Measurements from ENCODE around the gene PCDHGA8. TPM values are rescaled to one million over a fixed set of nuclear protein-coding genes. Genes with fewer than 3 reads are reported as not detected.
"Not testable (repeated sequence)": the region's sequence is repeated elsewhere in the genome, so short reads cannot be mapped to it uniquely, and the experiment has no call there.

The PCDHGA8 gene
- polyA plus RNA-seq, 1 donor: 0.19 TPM

DNA sequence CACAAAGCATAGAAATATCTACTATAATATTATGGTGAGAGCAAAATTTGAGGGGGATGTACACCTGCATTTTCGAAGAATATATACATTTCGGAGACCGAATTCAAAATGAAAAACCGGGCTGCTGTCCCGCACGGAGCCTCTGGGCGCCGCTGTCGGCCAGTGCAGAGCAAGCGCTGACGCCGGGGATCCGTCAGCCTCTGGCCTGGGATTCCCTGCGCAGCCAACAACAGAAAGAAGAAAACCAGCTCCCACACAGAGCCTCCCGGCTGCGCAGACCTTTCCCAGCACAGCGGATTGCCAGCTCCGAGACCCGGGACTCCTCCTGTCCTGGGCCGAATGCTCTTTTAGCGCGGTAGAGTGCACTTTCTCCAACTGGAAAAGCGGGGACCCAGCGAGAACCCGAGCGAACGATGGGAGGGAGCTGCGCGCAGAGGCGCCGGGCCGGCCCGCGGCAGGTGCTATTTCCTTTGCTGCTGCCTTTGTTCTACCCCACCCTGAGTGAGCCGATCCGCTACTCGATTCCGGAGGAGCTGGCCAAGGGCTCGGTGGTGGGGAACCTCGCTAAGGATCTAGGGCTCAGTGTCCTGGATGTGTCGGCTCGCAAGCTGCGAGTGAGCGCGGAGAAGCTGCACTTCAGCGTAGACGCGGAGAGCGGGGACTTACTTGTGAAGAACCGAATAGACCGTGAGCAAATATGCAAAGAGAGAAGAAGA lies 15.5 kb downstream of the PCDHGA8 start, which contains the start of gene PCDHGB6:
Gene PCDHGB6, plus strand, starts transcription at position 232 of the 716 bp plus-strand sequence. Its CDS starts 182 bp downstream, at position 414.
- not testable (repeated sequence) for H3K27ac ChIP-seq (ENCODE audit: low read length); H3K36me3 ChIP-seq (ENCODE audit: control insufficient read depth, insufficient read depth, low read length); H3K4me1 ChIP-seq (ENCODE audit: control insufficient read depth, insufficient read depth, low read length)
- H3K27me3 ChIP-seq (ENCODE audit: control insufficient read depth, insufficient read depth, low read length): peaks cover 65% of the 10 kb centered on the region
- peaks cover 49% of the 10 kb centered on the region for H3K9me3 ChIP-seq (ENCODE audit: control insufficient read depth, low read depth, low read length)
- DNase-seq: peak in 1 of 2 donors; percentile 52
- 17% methylated on average over 1 of the region's 51 CpGs for WGBS (ENCODE audit: insufficient coverage, low lambda C conversion rate)
- peak within 1 kb of the TSS; percentile 27 for H3K4me3 ChIP-seq (ENCODE audit: low read length)

DNA sequence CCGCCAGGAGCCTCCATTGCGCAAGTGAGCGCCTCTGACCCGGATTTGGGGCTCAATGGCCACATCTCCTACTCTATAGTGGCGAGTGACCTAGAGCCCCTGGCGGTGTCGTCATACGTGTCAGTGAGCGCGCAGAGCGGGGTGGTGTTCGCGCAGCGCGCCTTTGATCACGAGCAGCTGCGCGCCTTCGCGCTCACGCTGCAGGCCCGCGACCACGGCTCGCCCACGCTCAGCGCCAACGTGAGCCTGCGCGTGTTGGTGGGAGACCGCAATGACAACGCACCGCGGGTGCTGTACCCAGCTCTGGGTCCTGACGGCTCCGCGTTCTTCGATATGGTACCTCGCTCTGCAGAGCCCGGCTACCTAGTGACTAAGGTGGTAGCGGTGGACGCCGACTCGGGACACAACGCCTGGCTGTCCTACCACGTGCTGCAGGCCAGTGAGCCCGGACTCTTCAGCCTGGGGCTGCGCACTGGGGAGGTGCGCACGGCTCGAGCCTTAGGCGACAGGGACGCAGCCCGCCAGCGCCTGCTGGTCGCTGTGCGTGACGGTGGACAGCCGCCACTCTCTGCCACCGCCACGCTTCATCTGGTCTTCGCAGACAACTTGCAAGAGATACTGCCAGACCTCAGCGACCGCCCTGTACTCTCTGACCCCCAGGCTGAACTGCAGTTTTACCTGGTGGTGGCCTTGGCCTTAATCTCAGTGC lies 17.3 kb downstream of the PCDHGA8 start:
- WGBS (ENCODE audit: insufficient coverage, low lambda C conversion rate): no CpG with 5 or more reads among the region's 64 CpGs
- peaks cover 45% of the 10 kb centered on the region for H3K9me3 ChIP-seq (ENCODE audit: control insufficient read depth, low read depth, low read length)
- H3K36me3 ChIP-seq (ENCODE audit: control insufficient read depth, insufficient read depth, low read length): no peaks in the 10 kb centered on the region
- no peak overlapping the region for H3K27ac ChIP-seq (ENCODE audit: low read length)
- peaks cover 63% of the 10 kb centered on the region for H3K27me3 ChIP-seq (ENCODE audit: control insufficient read depth, insufficient read depth, low read length)
- no peak for DNase-seq
- no peak overlapping the region for H3K4me3 ChIP-seq (ENCODE audit: low read length)
- H3K4me1 ChIP-seq (ENCODE audit: control insufficient read depth, insufficient read depth, low read length): no peaks in the 10 kb centered on the region

DNA sequence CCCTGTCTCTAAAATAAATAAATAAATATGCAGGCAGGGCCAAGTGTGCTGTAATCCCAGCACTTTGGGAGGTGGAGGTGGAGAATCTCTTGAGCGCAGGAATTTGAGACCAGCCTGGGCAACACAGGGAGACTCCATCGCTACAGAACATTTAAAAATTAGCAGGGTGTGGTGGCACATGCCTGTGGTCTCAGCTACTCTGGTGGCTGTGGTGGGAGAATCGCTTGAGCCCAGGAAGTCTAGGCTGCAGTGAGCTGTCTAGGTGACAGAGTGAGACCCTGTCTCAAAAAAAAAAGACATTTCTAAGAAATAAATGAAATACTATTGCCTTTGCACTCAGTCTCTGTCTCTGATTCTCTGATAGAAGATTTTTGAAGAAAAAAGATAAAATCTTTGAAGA lies 19.1 kb downstream of the PCDHGA8 start:
- peaks cover 50% of the 10 kb centered on the region for H3K9me3 ChIP-seq (ENCODE audit: control insufficient read depth, low read depth, low read length)
- WGBS (ENCODE audit: insufficient coverage, low lambda C conversion rate): 70% methylated on average over 2 of the region's 3 CpGs
- no peak for DNase-seq

DNA sequence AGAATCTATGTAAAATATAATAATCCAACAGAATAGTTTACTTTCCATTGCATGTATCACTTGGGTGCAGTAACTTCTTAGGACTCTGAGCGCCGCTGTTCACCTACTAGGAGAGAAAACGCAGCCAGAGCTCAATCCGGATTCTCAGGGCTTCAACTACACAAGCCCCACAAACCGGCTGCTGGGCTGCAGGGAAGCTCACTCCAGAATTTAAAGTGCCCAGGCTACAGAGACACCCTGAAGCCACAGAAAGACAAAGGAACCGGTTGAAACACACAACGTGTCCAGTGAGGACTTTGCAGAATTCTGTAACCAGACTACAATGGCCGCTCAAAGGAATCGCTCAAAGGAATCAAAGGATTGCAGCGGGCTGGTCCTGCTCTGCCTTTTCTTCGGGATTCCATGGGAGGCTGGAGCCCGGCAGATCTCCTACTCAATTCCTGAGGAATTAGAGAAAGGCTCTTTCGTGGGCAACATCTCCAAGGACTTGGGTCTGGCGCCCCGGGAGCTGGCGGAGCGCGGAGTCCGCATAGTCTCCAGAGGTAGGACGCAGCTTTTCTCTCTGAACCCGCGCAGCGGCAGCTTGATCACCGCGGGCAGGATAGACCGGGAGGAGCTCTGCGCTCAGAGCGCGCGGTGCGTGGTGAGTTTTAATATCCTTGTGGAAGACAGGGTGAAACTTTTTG lies 20.6 kb downstream of the PCDHGA8 start, which contains the start of gene PCDHGA10:
Gene PCDHGA10, plus strand, starts transcription at position 134 of the 686 bp plus-strand sequence. Its CDS starts 189 bp downstream, at position 323.
- peak in 1 of 2 donors; percentile 69 for DNase-seq
- Histone ChIP-seq H3K4me1 (ENCODE audit: control insufficient read depth, insufficient read depth, low read length) (no peaks in the 10 kb centered on the region), H3K9me3 (ENCODE audit: control insufficient read depth, low read depth, low read length) (peaks cover 52% of the 10 kb centered on the region), H3K4me3 (ENCODE audit: low read length) (peak within 1 kb of the TSS; percentile 51), H3K36me3 (ENCODE audit: control insufficient read depth, insufficient read depth, low read length) (no peaks in the 10 kb centered on the region), H3K27me3 (ENCODE audit: control insufficient read depth, insufficient read depth, low read length) (peaks cover 68% of the 10 kb centered on the region), H3K27ac (ENCODE audit: low read length) (no peak within 1 kb of the TSS)
- no CpG with 5 or more reads among the region's 31 CpGs for WGBS (ENCODE audit: insufficient coverage, low lambda C conversion rate)

More for the DNA sequence above, 19.1 kb downstream of the PCDHGA8 start:
- no peaks in the 10 kb centered on the region for H3K4me1 ChIP-seq (ENCODE audit: control insufficient read depth, insufficient read depth, low read length)
- peaks cover 66% of the 10 kb centered on the region for H3K27me3 ChIP-seq (ENCODE audit: control insufficient read depth, insufficient read depth, low read length)
- no peaks in the 10 kb centered on the region for H3K36me3 ChIP-seq (ENCODE audit: control insufficient read depth, insufficient read depth, low read length)
- H3K4me3 ChIP-seq (ENCODE audit: low read length): no peak overlapping the region
- no peak overlapping the region for H3K27ac ChIP-seq (ENCODE audit: low read length)

DNA sequence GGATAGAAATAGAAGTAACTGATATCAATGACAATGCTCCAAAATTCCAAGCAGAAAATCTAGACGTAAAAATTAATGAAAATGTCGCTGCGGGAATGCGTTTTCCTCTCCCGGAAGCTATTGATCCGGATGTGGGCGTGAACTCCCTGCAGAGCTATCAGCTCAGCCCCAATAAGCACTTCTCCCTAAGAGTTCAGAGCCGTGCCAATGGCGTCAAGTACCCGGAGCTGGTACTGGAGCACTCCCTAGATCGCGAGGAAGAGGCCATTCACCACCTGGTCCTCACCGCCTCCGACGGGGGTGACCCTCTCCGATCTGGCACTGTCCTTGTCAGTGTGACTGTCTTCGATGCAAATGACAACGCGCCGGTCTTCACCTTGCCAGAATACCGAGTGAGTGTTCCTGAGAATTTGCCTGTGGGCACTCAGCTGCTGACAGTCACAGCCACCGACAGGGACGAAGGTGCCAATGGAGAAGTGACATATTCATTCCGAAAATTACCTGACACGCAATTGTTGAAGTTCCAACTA lies 21.2 kb downstream of the PCDHGA8 start:
- DNase-seq: peak in 1 of 2 donors; percentile 22
- Histone ChIP-seq H3K27ac (ENCODE audit: low read length) (no peak overlapping the region), H3K4me1 (ENCODE audit: control insufficient read depth, insufficient read depth, low read length) (no peaks in the 10 kb centered on the region), H3K9me3 (ENCODE audit: control insufficient read depth, low read depth, low read length) (peaks cover 52% of the 10 kb centered on the region), H3K27me3 (ENCODE audit: control insufficient read depth, insufficient read depth, low read length) (peaks cover 69% of the 10 kb centered on the region), H3K4me3 (ENCODE audit: low read length) (peak overlapping the region; percentile 51), H3K36me3 (ENCODE audit: control insufficient read depth, insufficient read depth, low read length) (no peaks in the 10 kb centered on the region)
- no CpG with 5 or more reads among the region's 25 CpGs for WGBS (ENCODE audit: insufficient coverage, low lambda C conversion rate)

DNA sequence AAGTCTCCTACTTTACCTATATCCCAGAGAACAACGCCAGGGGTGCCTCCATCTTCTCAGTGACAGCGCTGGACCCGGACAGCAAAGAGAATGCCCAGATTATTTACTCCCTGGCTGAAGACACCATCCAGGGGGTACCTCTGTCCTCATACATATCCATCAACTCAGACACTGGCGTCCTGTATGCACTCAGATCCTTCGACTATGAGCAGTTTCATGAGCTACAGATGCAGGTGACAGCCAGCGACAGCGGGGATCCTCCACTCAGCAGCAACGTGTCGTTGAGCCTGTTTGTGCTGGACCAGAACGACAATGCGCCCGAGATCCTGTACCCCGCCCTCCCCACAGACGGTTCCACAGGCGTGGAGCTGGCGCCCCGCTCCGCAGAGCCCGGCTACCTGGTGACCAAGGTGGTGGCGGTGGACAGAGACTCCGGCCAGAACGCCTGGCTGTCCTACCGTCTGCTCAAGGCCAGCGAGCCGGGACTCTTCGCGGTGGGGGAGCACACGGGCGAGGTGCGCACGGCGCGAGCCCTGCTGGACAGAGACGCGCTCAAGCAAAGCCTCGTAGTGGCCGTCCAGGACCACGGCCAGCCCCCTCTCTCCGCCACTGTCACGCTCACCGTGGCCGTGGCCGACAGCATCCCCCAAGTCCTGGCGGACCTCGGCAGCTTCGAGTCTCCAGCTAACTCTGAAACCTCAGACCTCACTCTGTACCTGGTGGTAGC lies 22.3 kb downstream of the PCDHGA8 start:
- Histone ChIP-seq H3K27me3 (ENCODE audit: control insufficient read depth, insufficient read depth, low read length) (peaks cover 69% of the 10 kb centered on the region), H3K9me3 (ENCODE audit: control insufficient read depth, low read depth, low read length) (peaks cover 51% of the 10 kb centered on the region)
- not testable (repeated sequence) for DNase-seq; H3K27ac ChIP-seq (ENCODE audit: low read length); H3K4me1 ChIP-seq (ENCODE audit: control insufficient read depth, insufficient read depth, low read length); H3K36me3 ChIP-seq (ENCODE audit: control insufficient read depth, insufficient read depth, low read length); H3K4me3 ChIP-seq (ENCODE audit: low read length)
- no CpG with 5 or more reads among the region's 46 CpGs for WGBS (ENCODE audit: insufficient coverage, low lambda C conversion rate)

DNA sequence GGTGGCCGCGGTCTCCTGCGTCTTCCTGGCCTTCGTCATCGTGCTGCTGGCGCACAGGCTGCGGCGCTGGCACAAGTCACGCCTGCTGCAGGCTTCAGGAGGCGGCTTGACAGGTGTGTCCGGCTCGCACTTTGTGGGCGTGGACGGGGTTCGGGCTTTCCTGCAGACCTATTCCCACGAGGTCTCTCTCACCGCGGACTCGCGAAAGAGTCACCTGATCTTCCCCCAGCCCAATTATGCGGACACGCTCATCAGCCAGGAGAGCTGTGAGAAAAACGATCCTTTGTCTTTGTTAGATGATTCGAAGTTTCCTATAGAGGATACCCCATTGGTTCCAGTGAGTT lies 22.8 kb downstream of the PCDHGA8 start:
- not testable (repeated sequence) for H3K4me3 ChIP-seq (ENCODE audit: low read length); H3K4me1 ChIP-seq (ENCODE audit: control insufficient read depth, insufficient read depth, low read length); H3K27ac ChIP-seq (ENCODE audit: low read length); H3K36me3 ChIP-seq (ENCODE audit: control insufficient read depth, insufficient read depth, low read length); DNase-seq
- peaks cover 51% of the 10 kb centered on the region for H3K9me3 ChIP-seq (ENCODE audit: control insufficient read depth, low read depth, low read length)
- WGBS (ENCODE audit: insufficient coverage, low lambda C conversion rate): 17% methylated on average over 1 of the region's 24 CpGs
- peaks cover 67% of the 10 kb centered on the region for H3K27me3 ChIP-seq (ENCODE audit: control insufficient read depth, insufficient read depth, low read length)

DNA sequence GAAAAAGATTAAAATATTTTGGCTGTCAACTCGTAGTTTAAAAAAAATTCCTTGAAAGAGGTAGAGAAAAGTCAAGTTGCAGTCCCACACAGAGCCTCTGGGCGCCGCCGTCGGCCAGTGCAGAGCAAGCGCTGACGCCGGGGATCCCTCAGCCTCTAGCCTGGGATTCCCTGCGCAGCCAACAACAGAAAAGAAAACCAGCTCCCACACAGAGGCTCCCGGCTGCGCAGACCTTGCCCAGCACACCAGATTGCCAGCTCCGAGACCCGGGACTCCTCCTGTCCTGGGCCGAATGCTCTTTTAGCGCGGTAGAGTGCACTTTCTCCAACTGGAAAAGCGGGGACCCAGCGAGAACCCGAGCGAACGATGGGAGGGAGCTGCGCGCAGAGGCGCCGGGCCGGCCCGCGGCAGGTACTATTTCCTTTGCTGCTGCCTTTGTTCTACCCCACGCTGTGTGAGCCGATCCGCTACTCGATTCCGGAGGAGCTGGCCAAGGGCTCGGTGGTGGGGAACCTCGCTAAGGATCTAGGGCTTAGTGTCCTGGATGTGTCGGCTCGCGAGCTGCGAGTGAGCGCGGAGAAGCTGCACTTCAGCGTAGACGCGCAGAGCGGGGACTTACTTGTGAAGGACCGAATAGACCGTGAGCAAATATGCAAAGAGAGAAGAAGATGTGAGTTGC lies 25.2 kb downstream of the PCDHGA8 start, which contains the start of gene PCDHGB7:
Gene PCDHGB7, plus strand, starts transcription at position 184 of the 679 bp plus-strand sequence. Its CDS starts 183 bp downstream, at position 367.
- not testable (repeated sequence) for H3K4me1 ChIP-seq (ENCODE audit: control insufficient read depth, insufficient read depth, low read length); H3K36me3 ChIP-seq (ENCODE audit: control insufficient read depth, insufficient read depth, low read length); H3K27ac ChIP-seq (ENCODE audit: low read length)
- H3K9me3 ChIP-seq (ENCODE audit: control insufficient read depth, low read depth, low read length): peaks cover 55% of the 10 kb centered on the region
- peak; percentile 38 to 49 for DNase-seq
- WGBS (ENCODE audit: insufficient coverage, low lambda C conversion rate): no CpG with 5 or more reads among the region's 47 CpGs
- peak within 1 kb of the TSS; percentile 31 for H3K4me3 ChIP-seq (ENCODE audit: low read length)
- H3K27me3 ChIP-seq (ENCODE audit: control insufficient read depth, insufficient read depth, low read length): peaks cover 77% of the 10 kb centered on the region

DNA sequence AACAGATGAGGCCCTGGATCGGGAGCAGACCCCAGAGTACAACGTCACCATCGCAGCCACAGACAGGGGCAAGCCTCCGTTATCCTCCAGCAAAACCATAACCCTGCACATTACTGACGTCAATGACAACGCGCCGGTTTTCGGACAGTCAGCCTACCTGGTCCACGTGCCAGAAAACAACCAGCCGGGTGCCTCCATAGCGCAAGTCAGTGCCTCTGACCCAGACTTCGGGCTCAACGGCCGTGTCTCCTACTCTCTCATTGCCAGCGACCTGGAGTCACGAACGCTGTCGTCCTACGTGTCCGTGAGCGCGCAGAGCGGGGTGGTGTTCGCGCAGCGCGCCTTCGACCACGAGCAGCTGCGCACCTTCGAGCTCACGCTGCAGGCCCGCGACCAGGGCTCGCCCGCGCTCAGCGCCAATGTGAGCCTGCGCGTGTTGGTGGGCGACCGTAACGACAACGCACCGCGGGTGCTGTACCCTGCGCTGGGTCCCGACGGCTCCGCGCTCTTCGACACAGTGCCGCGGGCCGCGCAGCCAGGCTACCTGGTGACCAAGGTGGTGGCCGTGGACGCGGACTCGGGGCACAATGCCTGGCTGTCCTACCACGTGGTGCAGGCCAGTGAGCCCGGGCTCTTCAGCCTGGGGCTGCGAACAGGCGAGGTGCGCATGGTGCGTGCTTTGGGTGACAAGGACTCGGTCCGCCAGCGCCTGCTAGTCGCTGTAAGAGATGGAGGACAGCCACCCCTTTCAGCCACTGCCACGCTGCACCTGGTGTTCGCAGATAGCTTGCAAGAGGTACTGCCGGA lies 26.8 kb downstream of the PCDHGA8 start:
- H3K36me3 ChIP-seq (ENCODE audit: control insufficient read depth, insufficient read depth, low read length): no peaks in the 10 kb centered on the region
- no peak for DNase-seq
- peaks cover 71% of the 10 kb centered on the region for H3K27me3 ChIP-seq (ENCODE audit: control insufficient read depth, insufficient read depth, low read length)
- WGBS (ENCODE audit: insufficient coverage, low lambda C conversion rate): no CpG with 5 or more reads among the region's 74 CpGs
- peaks cover 68% of the 10 kb centered on the region for H3K9me3 ChIP-seq (ENCODE audit: control insufficient read depth, low read depth, low read length)
- H3K4me3 ChIP-seq (ENCODE audit: low read length): no peak overlapping the region
- H3K27ac ChIP-seq (ENCODE audit: low read length): no peak overlapping the region
- no peaks in the 10 kb centered on the region for H3K4me1 ChIP-seq (ENCODE audit: control insufficient read depth, insufficient read depth, low read length)

Data from large intestine (tissue), 3 donors.